Calu3 (cell line): ENCODE results near the gene SGTA. TPM values are rescaled to one million over a fixed set of nuclear protein-coding genes. Genes with fewer than 3 reads are reported as not detected.

ENCODE experiments used
- BruUV-seq: library from RNA; stranded (reverse); fragments of 400-500 nt; replicated peaks from 2 replicates; lab custom pipeline; 2021; lab: Mats Ljungman, UMichigan
- CTCF ChIA-PET: fragments of 300-600 bp; sonication (Branson Sonifier 250); formaldehyde crosslinking; loops from one replicate; lab custom pipeline; 2022; ENCODE audit warnings: antibody characterized with exemption; lab: Charles Lee
- DNase-seq: peaks from one replicate; pipeline ENCODE4 v3.0.0; 2022
- H3K27ac Mint-ChIP-seq: one replicate; pipeline ENCODE4 v1.8.0; 2022; ENCODE audit warnings: mixed read lengths; ENCODE audit not compliant: unreplicated experiment
- H3K27me3 Mint-ChIP-seq: one replicate; pipeline ENCODE4 v1.8.0; 2022; ENCODE audit warnings: mixed read lengths; ENCODE audit not compliant: unreplicated experiment
- H3K36me3 Mint-ChIP-seq: one replicate; pipeline ENCODE4 v1.8.0; 2022; ENCODE audit warnings: mild to moderate bottlenecking, moderate library complexity, mixed read lengths; ENCODE audit not compliant: insufficient read depth, unreplicated experiment
- H3K4me1 Mint-ChIP-seq: one replicate; pipeline ENCODE4 v1.8.0; 2022; ENCODE audit warnings: mild to moderate bottlenecking, low read depth, mixed read lengths; ENCODE audit not compliant: unreplicated experiment
- H3K4me3 Mint-ChIP-seq: one replicate; pipeline ENCODE4 v1.8.0; 2022; ENCODE audit warnings: mild to moderate bottlenecking, low read depth, moderate library complexity, mixed read lengths; ENCODE audit not compliant: unreplicated experiment
- H3K9me3 Mint-ChIP-seq: one replicate; pipeline ENCODE4 v1.8.0; 2022; ENCODE audit warnings: low read depth, mixed read lengths; ENCODE audit not compliant: unreplicated experiment
- intact Hi-C: fragments of 100-400 bp; cut with micrococcal nuclease; formaldehyde crosslinking; loops from one replicate; pipeline ENCODE4 v1.10.0; 2022; ENCODE audit not compliant: unreplicated experiment
- total RNA-seq: library from RNA; stranded (reverse); gene quantifications from 2 replicates; pipeline ENCODE4 v1.2.3, GENCODE V29; 2022
- TF ChIP-seq, protein P1 (sequence below): fragments of 200-600 bp; IDR thresholded peaks from one replicate; pipeline ENCODE4 v1.8.0; 2022; ENCODE audit warnings: antibody characterized with exemption; ENCODE audit not compliant: unreplicated experiment

The SGTA gene
- total RNA-seq, 1 experiment from 2014 or later: 44.7 TPM

- BruUV-seq: no TSS peak
- Mint-ChIP-seq H3K27ac (no peak overlapping the region), H3K36me3 (peaks cover 22% of the 10 kb centered on the region), H3K4me3 (no peak overlapping the region), H3K27me3 (no peaks in the 10 kb centered on the region), H3K9me3 (no peaks in the 10 kb centered on the region), H3K4me1 (no peaks in the 10 kb centered on the region)
- TF ChIP-seq, protein P1, sequence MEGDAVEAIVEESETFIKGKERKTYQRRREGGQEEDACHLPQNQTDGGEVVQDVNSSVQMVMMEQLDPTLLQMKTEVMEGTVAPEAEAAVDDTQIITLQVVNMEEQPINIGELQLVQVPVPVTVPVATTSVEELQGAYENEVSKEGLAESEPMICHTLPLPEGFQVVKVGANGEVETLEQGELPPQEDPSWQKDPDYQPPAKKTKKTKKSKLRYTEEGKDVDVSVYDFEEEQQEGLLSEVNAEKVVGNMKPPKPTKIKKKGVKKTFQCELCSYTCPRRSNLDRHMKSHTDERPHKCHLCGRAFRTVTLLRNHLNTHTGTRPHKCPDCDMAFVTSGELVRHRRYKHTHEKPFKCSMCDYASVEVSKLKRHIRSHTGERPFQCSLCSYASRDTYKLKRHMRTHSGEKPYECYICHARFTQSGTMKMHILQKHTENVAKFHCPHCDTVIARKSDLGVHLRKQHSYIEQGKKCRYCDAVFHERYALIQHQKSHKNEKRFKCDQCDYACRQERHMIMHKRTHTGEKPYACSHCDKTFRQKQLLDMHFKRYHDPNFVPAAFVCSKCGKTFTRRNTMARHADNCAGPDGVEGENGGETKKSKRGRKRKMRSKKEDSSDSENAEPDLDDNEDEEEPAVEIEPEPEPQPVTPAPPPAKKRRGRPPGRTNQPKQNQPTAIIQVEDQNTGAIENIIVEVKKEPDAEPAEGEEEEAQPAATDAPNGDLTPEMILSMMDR: no peak
- intact Hi-C loops: no loop called here
- CTCF ChIA-PET: no interaction called here
- DNase-seq: no peak
Observed at GRCh38 chr19:2791876-2792275, 8.8 kb upstream of the SGTA start.

- H3K27ac Mint-ChIP-seq: no peak overlapping the region
- H3K4me3 Mint-ChIP-seq: no peak overlapping the region
- CTCF ChIA-PET: no interaction called here
- H3K9me3 Mint-ChIP-seq: no peaks in the 10 kb centered on the region
- intact Hi-C loops: no loop called here
- no peaks in the 10 kb centered on the region for H3K4me1 Mint-ChIP-seq
- no peak for DNase-seq
- no TSS peak for BruUV-seq
- TF ChIP-seq, protein P1: no peak
- H3K27me3 Mint-ChIP-seq: no peaks in the 10 kb centered on the region
- H3K36me3 Mint-ChIP-seq: peaks cover 23% of the 10 kb centered on the region
Observed at GRCh38 chr19:2791440-2791839, 8.4 kb upstream of the SGTA start.

DNA sequence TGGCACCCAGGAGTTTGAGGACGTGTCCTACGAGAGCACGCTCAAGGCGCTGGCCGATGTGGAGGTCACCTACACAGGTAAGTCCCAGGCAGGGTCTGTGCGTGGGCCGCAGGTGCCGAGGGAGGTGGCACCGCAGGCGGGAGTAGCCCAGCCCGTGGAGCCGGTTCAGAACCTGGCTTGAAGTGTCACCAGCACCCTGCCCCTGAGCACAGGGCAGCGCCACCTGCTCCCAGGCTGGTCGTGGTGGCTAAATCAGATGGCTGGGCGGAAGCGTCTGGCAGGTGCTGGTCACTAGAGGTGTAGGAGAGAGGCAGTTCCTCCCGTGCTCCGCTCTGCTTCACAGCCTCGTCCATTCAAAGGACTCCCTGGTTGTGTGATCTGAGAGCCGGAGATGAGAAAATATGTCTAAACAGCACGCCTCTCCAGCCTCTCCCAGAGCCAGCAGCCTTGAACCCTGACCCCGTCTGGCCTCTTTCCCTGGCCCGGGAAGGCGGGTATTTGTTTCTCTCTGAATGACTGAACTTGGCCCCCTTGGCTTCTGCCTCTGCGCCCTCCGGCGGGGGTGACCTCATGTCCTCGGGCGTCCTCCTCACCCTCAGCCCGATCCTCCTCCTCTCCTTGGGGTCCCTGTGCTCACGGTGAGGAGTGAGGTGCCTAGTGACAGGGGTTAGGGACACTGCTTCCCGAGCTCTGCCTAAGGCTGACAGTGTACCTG lies 7.6 kb upstream of the SGTA start:
- CTCF ChIA-PET: no interaction called here
- H3K27ac Mint-ChIP-seq: no peak overlapping the region
- no TSS peak for BruUV-seq
- no peaks in the 10 kb centered on the region for H3K4me1 Mint-ChIP-seq
- intact Hi-C loops: no loop called here
- no peaks in the 10 kb centered on the region for H3K9me3 Mint-ChIP-seq
- H3K36me3 Mint-ChIP-seq: peaks cover 26% of the 10 kb centered on the region
- H3K4me3 Mint-ChIP-seq: no peak overlapping the region
- TF ChIP-seq, protein P1: no peak
- DNase-seq: no peak
- H3K27me3 Mint-ChIP-seq: no peaks in the 10 kb centered on the region

DNA sequence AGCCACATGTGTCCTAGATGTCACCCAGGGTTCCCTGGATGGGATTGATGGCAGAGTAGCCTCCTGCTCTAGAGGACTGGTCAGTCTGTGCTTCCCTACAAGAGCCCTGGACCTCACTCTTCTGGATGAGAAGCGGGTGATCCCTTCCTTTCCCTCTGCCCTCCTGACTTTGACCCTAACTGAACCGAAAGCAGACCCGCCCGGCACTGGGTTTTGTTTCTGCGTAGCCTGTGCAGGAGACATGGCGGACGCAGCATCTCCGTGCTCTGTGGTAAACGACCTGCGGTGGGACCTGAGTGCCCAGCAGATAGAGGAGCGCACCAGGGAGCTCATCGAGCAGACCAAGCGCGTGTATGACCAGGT lies 7.1 kb upstream of the SGTA start:
- H3K36me3 Mint-ChIP-seq: peaks cover 30% of the 10 kb centered on the region
- TF ChIP-seq, protein P1: no peak
- H3K27me3 Mint-ChIP-seq: no peaks in the 10 kb centered on the region
- CTCF ChIA-PET: no interaction called here
- DNase-seq: no peak
- no peaks in the 10 kb centered on the region for H3K9me3 Mint-ChIP-seq
- intact Hi-C loops: no loop called here
- no TSS peak for BruUV-seq
- no peak overlapping the region for H3K4me3 Mint-ChIP-seq
- H3K27ac Mint-ChIP-seq: no peak overlapping the region
- H3K4me1 Mint-ChIP-seq: no peaks in the 10 kb centered on the region
